ENCODE measurements around the gene TOM1L2. TPM values are rescaled to one million over a fixed set of nuclear protein-coding genes. Genes with fewer than 3 reads are reported as not detected.
"Not testable (repeated sequence)": the region's sequence is repeated elsewhere in the genome, so short reads cannot be mapped to it uniquely, and the experiment has no call there.

The TOM1L2 gene
- total RNA-seq, 1 donor from 2014 or later: 13.4 TPM

DNA sequence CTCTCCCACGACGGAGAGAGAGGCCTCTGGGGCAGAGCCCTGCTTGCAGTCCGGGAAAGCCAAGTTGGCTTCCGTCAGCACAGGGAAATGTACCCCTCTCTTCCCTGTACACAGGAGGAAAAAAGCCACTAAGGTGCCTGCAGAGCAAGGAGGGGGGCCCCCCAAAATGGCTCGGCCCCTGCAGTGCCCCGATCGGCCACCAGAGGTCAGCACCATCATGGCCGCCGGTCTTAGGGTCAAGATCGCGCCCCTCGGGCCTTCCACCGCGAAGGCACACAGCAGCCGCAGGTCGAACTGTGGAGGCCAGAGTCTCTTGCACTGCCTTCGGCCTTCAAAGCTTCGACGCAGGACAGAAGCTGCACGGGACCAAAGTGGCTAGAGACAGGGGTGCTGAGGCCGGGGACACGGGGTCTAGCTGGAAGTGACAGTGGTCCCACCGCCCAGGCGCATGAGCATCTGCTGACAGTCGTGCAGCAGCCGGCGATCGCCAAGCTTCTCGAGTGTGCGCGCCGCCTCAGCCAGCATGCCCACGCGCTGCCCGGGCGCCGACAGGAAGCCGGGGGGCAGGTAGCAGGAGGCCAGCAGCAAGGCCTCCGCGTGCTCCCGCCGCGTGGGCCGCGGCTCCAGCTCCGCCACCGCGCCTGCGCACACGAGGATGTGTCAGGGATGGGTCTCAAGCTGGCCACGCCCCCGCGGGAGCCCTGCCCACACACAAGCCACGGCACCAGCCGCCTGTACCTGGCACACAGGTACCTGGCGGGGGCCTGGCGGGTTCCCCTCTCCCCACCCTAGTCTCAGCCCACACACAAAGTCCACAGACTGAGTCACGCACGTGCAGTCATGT lies 159.8 kb downstream of the TOM1L2 start:
- Mint-ChIP-seq H3K36me3 (ENCODE audit: low read depth) (peaks cover 56% of the 10 kb centered on the region), H3K4me1 (ENCODE audit: low read depth) (peaks cover 9% of the 10 kb centered on the region), H3K9me3 (no peaks in the 10 kb centered on the region), H3K27ac (no peak overlapping the region), H3K4me3 (ENCODE audit: low read depth) (no peak overlapping the region), H3K27me3 (ENCODE audit: low read depth) (no peaks in the 10 kb centered on the region)
- DNase-seq (ENCODE audit: low spot score): peak; percentile 49
- intact Hi-C loops (cut with micrococcal nuclease): loop anchor here (1.0 to 5.0 kb wide), 2 partner anchors 48 to 130 kb away; partner anchors contain the start of gene RAI1

DNA sequence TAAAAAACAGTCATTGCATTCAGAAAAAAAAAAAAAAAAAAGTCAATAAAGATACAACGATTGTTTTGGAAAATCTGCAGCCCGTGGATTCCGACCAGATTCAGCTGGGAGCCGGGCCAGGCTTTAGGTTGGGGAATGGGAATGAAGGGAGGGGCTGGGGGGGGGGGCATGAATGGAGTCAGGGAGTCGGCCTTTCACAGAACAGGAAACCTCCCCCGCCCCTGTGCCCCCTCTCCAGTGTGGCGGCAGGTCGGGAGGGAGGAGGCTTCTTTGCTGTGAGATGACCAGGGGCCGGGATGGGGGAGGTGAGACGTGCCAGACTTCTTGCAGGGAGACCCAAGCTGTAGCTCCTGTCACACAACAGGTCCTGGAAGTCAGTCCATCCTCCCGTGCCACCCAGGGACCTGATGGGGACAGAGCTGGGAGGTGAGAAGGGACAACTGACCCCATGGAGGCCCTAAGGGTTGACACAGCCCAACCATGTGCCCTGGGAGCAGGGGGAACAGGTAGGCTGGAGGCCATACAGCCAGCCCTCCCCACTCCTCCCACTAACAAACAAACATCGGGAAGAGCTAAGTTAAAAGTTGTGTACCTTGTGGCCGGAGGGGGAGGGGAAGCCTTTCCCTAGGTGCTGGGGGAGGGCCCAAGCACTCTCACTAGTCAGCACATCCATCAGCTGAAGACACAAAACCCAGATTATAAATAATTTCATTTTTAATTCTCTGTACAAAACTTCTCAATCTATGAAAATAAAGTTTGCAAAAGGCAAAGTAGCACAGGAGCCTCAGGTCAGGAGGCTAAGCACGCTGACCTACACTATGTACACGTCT lies 160.6 kb downstream of the TOM1L2 start:
- intact Hi-C loops (cut with micrococcal nuclease): loop anchor here (1.0 to 5.0 kb wide), 2 partner anchors 49 to 129 kb away; partner anchors contain the start of gene RAI1
- no peak for DNase-seq (ENCODE audit: low spot score)
- Mint-ChIP-seq H3K27ac (no peak overlapping the region), H3K27me3 (ENCODE audit: low read depth) (no peaks in the 10 kb centered on the region), H3K4me3 (ENCODE audit: low read depth) (no peak overlapping the region), H3K4me1 (ENCODE audit: low read depth) (peaks cover 9% of the 10 kb centered on the region), H3K36me3 (ENCODE audit: low read depth) (peaks cover 50% of the 10 kb centered on the region), H3K9me3 (no peaks in the 10 kb centered on the region)

DNA sequence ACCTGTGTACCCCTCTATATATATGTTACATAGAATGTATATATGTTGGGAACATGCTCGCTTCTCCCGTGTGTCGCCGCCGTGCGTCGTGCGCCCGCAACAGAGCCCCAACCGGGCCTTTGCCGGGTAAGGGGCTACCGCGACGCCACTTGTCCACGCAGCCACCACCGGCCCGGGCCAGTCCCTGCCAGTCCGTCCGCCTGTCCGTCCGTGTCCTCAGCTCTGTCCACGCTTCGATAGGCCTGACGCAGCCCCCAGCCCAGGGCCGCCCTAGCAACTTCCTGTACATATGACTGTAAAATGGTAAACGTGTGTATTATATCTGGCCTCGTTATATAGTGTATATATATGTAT lies 161.3 kb downstream of the TOM1L2 start:
- Mint-ChIP-seq H3K27ac (no peak overlapping the region), H3K36me3 (ENCODE audit: low read depth) (peaks cover 44% of the 10 kb centered on the region), H3K4me3 (ENCODE audit: low read depth) (no peak overlapping the region), H3K9me3 (no peaks in the 10 kb centered on the region), H3K4me1 (ENCODE audit: low read depth) (peaks cover 9% of the 10 kb centered on the region), H3K27me3 (ENCODE audit: low read depth) (no peaks in the 10 kb centered on the region)
- intact Hi-C loops (cut with micrococcal nuclease): loop anchor here (5.0 kb wide), 1 partner anchor 129 kb away; the partner anchor contains the start of gene RAI1
- DNase-seq (ENCODE audit: low spot score): no peak

DNA sequence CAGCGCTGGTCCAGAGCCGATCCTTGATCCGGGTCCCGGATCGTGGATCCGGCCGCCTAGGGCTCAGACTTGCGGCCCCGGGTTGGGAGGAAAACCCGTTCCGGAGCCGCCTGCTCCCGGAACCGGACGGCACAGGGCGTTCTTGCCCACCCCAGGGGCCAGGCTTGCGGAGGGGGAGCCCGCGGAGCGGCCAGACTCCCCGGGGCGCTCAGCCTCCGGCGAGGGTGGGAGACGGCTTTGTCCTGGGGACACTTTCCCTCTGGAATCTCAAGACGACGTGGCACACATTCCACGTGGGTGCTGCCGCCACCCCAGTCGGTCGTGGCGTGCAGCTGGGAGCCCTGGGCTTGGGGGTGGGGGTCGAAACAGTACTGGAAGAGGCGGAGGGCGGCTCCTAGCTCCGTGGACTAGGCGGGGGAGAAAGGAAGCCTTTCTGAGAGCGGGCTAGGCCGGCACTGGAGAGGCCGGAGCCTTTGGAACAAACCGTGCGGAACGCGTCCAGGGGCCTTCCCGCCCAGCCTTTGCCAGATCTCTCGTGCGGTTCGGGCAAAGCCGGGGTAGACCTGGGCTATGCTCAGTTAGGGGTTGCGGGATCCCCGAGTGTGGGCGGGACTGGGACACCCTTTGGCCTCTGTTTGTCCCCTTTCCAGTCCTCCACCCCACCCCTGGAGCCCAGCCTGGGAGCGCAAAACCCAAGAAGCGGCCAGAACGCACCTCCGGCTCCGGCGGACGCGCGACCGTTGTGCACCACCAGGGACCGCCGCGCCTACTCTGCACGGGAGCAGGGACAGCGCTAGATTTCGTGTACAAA lies 161.9 kb downstream of the TOM1L2 start:
- Mint-ChIP-seq H3K27me3 (ENCODE audit: low read depth) (no peaks in the 10 kb centered on the region), H3K4me3 (ENCODE audit: low read depth) (no peak overlapping the region), H3K9me3 (no peaks in the 10 kb centered on the region), H3K27ac (no peak overlapping the region), H3K36me3 (ENCODE audit: low read depth) (peaks cover 38% of the 10 kb centered on the region), H3K4me1 (ENCODE audit: low read depth) (peaks cover 9% of the 10 kb centered on the region)
- no peak for DNase-seq (ENCODE audit: low spot score)
- intact Hi-C loops (cut with micrococcal nuclease): loop anchor here (5.0 kb wide), 1 partner anchor 128 kb away; the partner anchor contains the start of gene RAI1

DNA sequence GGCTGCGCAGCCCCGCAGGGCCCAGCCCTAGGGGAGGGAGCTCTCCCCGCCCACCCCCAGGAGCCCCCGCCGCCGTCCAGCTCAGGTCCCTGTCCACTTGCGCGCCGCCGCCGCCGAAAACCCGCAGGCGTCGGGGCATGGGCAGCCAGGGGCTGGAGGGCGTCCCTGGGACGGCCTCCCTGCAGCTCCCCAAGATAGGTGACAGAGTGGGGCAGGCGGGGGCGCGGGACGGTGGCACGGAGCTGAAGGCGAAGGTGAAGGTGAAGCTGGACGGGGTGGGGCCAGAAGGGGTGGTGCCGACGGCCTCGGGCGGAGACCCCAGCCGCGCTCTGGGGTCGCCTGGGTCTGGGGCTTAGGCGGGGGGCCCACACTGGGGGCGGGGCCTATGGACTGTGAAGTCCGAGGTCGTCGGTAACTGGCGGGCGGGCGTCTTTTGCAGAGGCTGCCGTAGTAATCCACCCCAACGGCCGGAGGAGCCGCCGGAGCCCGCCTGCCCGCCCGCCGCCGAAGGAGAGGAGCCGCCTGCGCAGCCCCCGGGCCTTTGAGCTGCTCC lies 162.6 kb downstream of the TOM1L2 start:
- H3K4me3 Mint-ChIP-seq (ENCODE audit: low read depth): no peak overlapping the region
- intact Hi-C loops (cut with micrococcal nuclease): loop anchor here (5.0 kb wide), 1 partner anchor 127 kb away; the partner anchor contains the start of gene RAI1
- H3K36me3 Mint-ChIP-seq (ENCODE audit: low read depth): peaks cover 34% of the 10 kb centered on the region
- no peaks in the 10 kb centered on the region for H3K9me3 Mint-ChIP-seq
- no peak for DNase-seq (ENCODE audit: low spot score)
- H3K4me1 Mint-ChIP-seq (ENCODE audit: low read depth): peaks cover 9% of the 10 kb centered on the region
- no peak overlapping the region for H3K27ac Mint-ChIP-seq
- H3K27me3 Mint-ChIP-seq (ENCODE audit: low read depth): no peaks in the 10 kb centered on the region

DNA sequence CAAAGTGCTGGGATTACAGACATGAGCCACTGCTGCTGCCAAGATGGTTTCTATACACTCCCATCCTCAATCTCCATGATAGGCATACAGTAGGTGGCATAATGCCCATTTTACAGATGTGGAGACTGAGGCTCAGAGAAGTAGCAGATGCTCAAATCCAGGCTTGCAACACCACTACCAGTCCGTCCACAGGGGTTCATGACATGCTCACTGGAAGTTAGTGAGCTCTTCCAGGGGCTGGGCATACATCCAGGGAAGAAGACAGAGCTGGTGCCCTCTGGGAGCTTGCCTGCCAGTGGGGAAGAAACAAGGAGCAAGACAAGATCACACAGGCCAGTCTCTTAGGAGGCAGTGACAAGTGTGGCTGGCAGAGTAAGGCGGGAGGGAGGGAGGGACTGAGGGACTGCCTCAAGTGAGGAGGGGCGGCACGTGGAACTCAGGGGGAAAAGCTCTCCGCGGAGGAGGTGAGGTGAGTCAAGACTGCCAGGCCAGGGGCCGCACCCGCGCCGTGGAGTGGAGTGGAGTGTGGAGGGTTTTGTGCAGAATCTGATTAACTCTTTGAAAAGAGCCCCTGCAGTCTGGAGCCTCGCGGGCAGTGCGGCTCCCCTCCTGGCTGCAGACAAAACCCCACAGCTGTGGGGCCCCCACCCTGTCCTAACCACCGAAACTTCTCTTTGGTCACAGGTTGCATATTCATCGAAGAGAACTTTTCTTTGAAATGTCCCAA lies 163.3 kb downstream of the TOM1L2 start:
- Mint-ChIP-seq H3K4me3 (ENCODE audit: low read depth) (no peak overlapping the region), H3K27me3 (ENCODE audit: low read depth) (no peaks in the 10 kb centered on the region), H3K27ac (peak overlapping the region; percentile 29), H3K36me3 (ENCODE audit: low read depth) (peaks cover 32% of the 10 kb centered on the region), H3K4me1 (ENCODE audit: low read depth) (peaks cover 9% of the 10 kb centered on the region), H3K9me3 (no peaks in the 10 kb centered on the region)
- intact Hi-C loops (cut with micrococcal nuclease): no loop called here
- no peak for DNase-seq (ENCODE audit: low spot score)

DNA sequence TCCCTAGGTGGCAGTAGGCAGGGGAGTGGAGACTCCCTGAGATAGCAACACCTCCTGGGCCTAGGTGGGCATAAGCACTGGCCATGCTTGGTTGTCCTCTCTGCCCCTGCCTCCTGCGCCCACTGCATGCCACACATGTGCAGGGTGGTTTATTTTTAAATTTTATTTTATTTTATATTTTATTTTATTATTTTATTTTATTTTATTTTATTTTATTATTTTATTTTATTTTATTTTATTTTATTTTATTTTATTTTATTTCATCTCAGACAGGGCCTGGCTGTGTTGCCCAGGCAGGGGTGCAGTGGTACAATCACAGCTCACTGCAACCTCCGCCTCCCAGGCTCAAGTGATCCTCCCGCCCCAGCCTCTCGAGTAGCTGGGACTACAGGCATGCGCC lies 164.0 kb downstream of the TOM1L2 start:
- H3K9me3 Mint-ChIP-seq; H3K4me3 Mint-ChIP-seq (ENCODE audit: low read depth); intact Hi-C loops (cut with micrococcal nuclease); DNase-seq (ENCODE audit: low spot score); H3K27ac Mint-ChIP-seq; H3K4me1 Mint-ChIP-seq (ENCODE audit: low read depth); H3K27me3 Mint-ChIP-seq (ENCODE audit: low read depth): not testable (repeated sequence)
- peaks cover 34% of the 10 kb centered on the region for H3K36me3 Mint-ChIP-seq (ENCODE audit: low read depth)

DNA sequence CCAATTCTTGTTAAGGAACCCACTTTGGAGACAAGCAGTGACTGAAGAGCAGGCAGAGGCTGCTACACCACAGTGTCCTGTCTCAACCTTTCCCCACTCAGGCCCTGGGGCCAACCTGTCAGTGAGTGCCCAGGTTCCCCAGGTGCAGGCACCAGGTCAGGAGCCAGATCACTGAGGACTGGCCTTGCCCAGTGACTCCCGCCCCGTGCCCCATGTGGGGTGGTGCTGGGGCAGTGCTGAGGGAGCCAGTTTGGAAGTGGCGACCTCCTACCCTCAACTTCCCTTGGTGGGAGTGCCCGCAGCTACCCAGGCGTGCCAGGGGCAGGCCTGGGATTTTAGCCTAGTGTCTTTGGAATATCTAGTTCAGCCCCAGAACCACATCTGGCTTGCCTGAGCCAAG lies 164.8 kb downstream of the TOM1L2 start:
- Mint-ChIP-seq H3K9me3 (no peaks in the 10 kb centered on the region), H3K36me3 (ENCODE audit: low read depth) (peaks cover 29% of the 10 kb centered on the region), H3K27me3 (ENCODE audit: low read depth) (no peaks in the 10 kb centered on the region), H3K27ac (no peak overlapping the region), H3K4me1 (ENCODE audit: low read depth) (peaks cover 9% of the 10 kb centered on the region), H3K4me3 (ENCODE audit: low read depth) (no peak overlapping the region)
- no peak for DNase-seq (ENCODE audit: low spot score)
- intact Hi-C loops (cut with micrococcal nuclease): no loop called here

DNA sequence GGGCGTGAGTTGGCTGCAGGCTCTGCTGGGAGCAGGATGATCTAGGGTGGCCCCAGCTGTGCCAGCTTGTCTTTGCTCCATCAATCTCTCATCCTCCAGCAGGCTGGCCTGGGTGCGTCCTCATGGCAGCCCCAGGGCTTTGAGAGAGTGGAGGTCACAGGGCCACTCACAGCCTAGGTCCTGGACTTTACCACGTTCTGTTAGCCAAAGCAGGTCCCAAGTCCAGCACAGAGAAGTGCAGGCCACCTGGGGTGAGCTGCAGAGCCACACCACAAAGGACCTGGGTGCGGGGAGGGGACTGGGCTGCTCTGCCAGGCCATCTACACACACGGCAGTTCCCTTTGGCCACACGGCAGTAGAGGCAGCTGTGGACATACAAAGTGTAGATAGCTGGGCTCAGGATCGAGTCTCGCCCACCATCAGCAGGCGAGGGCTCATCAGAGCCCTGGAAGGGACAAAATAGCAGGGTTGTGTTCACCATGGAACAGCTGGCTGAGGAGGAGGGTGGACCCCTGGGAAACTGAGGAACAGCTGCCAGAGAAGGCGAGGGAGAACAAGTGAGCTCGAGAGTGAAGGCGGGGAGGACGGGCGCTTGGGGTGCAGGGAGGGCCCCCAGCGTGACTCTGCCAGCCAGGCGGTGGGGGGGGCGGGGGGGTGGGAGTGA lies 165.5 kb downstream of the TOM1L2 start:
- Mint-ChIP-seq H3K9me3 (no peaks in the 10 kb centered on the region), H3K36me3 (ENCODE audit: low read depth) (peaks cover 23% of the 10 kb centered on the region)

DNA sequence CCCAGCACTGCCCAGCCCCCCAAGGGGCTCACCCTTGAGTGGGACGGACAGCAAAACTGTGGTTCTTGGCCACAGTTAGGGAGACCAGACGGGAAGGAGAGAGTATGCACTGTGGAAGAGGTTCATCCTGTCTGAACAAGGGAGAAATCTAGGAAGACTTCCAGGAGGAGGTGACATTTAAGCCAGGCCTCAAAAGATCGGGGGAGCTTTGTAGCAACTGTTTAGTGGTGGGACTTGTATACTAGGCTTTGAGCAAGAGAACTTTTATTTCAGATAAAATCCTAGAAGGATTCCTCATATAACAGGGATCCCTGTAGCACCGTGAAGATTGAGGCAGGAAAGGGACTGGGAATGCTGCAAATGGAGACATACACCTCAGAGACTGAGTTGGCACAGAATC lies 166.2 kb downstream of the TOM1L2 start:
- no peaks in the 10 kb centered on the region for H3K27me3 Mint-ChIP-seq (ENCODE audit: low read depth)
- intact Hi-C loops (cut with micrococcal nuclease): no loop called here
- no peak for DNase-seq (ENCODE audit: low spot score)
- H3K9me3 Mint-ChIP-seq: no peaks in the 10 kb centered on the region
- H3K4me1 Mint-ChIP-seq (ENCODE audit: low read depth): peaks cover 5% of the 10 kb centered on the region
- H3K27ac Mint-ChIP-seq: no peak overlapping the region
- no peak overlapping the region for H3K4me3 Mint-ChIP-seq (ENCODE audit: low read depth)
- H3K36me3 Mint-ChIP-seq (ENCODE audit: low read depth): peaks cover 17% of the 10 kb centered on the region

More for the DNA sequence above, 165.5 kb downstream of the TOM1L2 start:
- intact Hi-C loops (cut with micrococcal nuclease): no loop called here
- no peak overlapping the region for H3K4me3 Mint-ChIP-seq (ENCODE audit: low read depth)
- peaks cover 5% of the 10 kb centered on the region for H3K4me1 Mint-ChIP-seq (ENCODE audit: low read depth)
- DNase-seq (ENCODE audit: low spot score): no peak
- H3K27me3 Mint-ChIP-seq (ENCODE audit: low read depth): no peaks in the 10 kb centered on the region
- peak overlapping the region; percentile 50 for H3K27ac Mint-ChIP-seq

DNA sequence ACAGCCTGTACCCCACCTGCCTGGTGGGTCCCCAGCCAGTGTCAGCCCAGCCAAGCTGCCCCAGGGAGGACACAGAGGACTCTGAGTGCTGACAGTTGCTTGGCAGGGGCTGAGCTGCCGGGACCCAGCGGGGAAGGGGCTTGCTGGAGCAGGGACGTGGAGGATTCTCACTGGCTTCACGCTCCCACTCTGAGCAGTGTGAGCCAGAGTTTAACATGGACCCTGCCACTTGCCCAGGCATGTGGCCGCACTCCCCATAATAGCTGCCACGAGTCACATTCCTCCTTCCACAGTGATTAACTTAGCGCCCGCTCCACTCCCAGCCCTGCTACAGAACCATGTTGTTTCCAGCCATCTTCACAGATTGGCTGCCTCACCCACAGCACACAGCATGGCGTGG lies 166.6 kb downstream of the TOM1L2 start:
- H3K4me3 Mint-ChIP-seq (ENCODE audit: low read depth): no peak overlapping the region
- H3K27me3 Mint-ChIP-seq (ENCODE audit: low read depth): no peaks in the 10 kb centered on the region
- no peaks in the 10 kb centered on the region for H3K9me3 Mint-ChIP-seq
- H3K36me3 Mint-ChIP-seq (ENCODE audit: low read depth): peaks cover 13% of the 10 kb centered on the region
- intact Hi-C loops (cut with micrococcal nuclease): no loop called here
- no peak for DNase-seq (ENCODE audit: low spot score)
- peaks cover 4% of the 10 kb centered on the region for H3K4me1 Mint-ChIP-seq (ENCODE audit: low read depth)
- no peak overlapping the region for H3K27ac Mint-ChIP-seq
